Stimulated activated CD4-positive, alpha-beta T cell treated with anti-CD3 and anti-CD28 coated beads, Interleukin-1b, Interleukin-23, amount 100 ng/mL, for 24 hours (primary cell): ENCODE results near the gene TNP2.

ENCODE experiments used
- DNase-seq, 4 experiments: peaks; one replicate each; pipeline ENCODE4 v3.0.0-alpha.2; 2020; ENCODE audit warnings: low read depth in 4 of 4, low spot score in 1 of 4

The TNP2 gene

DNA sequence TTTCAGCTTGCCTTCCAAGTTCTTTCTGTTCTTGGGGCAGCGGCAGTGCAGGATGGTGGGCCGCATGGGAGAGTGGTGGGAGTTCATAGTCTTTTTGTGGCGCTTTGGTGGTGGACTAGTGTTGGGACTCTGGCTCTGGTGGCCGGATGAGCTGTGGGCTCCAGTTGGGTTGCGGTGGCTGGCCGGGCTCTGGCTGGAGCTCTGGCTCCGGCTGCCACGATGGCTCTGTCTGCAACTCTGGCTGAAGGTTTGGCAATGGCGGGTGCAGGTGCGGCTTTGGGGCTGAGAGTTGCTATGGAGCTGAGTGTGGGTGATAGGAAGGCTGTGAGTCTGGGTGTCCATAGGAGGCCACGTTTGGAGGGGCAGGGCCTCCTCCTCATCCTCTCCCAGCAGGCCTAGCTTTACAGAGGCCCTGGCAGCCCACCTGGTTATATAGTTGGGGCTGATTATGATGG, at the start of gene TNP2:
TSS of gene TNP2 (minus strand) at position 405 of the 455 bp plus-strand sequence. CDS start at position 342, 63 bp downstream.
- no peak for DNase-seq

DNA sequence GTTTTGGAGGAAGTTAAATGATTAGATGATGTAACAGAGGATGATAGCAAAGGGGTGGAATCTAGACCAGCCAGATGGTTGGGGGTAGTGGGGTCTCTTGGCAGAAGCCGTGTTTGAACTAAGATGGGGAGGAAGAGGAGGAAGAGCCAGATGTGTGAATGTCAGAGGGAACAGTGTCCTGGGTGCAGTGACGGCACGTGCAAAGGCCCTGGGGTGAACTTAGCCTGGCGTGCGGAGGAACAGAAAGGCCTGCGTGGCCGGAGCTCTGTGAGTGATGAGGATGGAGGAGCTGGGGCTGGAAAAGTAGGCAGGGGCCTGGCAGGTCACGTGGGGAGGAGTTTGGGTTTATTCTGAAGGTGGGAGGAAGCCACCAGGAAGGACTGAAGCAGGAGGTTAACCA, 49.7 kb upstream of the TNP2 start:
- no peak for DNase-seq

DNA sequence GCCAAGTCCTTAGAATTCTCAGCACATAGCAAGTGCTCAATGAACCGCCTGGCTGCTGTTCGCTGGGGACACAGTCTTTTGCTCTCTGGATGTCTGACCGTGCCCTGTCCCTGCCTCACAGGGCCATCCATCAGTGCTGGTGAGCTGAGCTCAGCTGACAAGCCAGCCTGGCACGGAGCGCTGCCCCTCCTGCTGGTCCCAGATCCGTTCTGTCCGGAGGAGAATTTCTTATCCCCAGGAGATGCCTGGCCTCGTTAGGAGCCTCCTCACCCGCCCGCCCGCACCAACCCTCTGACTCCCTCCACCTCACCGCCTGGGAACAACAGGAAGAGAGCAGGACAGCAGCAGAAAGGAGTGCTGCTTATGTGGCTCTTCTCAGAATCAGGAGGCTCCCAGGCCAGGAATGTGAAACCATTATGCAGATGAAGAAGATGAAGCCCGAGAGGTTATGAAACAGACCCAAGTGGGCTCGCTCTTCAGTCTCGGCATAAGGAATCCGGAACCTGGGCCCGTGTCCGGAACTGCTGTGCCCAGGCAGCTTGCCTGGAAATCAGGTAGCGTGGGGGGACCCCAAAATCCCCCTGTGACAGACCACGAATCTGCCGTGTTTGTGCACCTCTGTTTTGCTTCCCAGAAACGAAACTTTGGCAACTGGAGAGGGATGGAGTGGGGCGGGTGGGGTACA, 47.3 kb upstream of the TNP2 start:
- DNase-seq: no peak

DNA sequence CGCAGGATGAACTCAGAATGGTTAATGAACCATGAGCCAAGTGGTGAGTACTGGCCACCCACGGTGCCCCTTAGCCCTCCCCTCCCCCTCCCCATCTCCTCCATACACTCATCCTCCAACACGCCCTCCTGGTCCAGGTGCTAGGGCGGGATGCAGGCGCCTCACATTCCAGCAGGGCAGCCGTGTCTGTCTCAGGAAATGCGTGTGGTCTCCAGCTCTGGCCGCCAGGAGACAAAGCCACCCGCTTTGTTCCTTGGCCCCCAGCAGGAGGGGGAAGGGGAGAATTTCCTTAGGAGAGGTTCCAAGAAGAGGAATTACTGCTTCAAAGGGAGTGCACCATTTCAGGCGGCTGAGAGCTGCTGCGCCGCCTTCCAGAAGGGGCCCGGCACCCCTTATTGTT, 46.4 kb upstream of the TNP2 start:
- no peak for DNase-seq

DNA sequence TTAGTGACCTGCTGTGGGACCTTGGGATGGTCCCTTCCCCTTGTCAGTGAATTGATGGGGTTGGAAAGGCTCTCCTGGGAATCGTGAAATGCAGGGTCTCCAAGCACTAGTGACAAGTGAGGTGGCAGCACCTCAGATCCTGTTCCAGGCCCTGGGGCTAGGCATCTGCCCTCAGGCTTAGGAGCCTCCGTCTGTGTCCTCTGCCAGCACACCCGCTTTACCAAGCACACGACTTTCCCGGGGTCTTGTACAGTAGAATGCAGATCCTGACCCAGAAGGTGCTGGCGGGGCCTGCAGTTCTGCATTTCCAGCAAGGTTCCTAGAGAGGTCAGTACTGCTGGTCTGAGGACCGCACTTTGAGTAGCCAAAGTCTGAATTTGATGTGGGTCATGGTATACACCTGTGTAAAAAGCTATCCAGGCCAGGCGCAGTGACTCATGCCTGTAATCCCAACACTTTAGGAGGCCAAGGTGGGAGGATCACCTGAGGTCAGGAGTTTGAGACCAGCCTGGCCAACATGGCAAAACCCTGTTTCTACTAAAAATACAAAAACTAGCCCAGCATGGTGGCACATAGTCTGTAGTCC, 45.3 kb upstream of the TNP2 start:
- no peak for DNase-seq

DNA sequence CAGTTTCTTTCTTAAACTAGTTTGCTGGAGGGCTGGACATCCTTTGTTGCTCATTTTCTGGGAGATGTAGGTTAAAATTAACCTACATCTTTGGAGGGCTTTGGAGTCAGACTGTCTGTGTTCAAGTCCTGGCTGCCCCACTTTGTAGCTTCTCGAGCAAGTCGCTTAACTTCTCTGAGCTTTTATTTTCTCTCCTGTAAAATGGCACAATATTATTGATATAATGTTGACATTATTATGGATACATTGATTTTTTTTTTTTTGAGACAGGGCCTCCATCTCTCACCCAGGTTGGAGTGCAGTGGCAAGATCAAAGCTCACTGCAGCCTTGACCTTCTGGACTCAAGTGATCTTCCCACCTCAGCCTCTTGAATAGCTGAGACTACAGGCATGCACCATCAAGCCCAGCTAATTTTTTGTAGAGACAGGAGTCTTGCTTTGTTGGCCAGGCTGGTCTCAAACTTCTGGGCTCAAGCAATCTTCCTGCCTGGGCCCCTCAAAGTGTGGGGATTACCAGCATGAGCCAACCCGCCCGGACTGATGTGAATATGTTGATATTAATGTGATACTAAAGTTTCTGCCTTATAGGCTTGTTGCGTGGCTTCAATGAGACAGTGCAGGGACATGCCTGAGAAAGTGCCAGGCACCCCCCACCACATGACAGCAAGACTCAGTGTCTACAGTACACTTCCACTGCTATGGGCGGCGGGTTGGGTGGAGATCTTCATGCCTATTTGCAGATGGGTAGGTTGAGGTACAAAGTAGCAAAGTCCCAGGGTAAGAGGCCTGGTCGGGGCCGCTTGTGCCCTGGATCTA, 44.6 kb upstream of the TNP2 start:
- no peak for DNase-seq

DNA sequence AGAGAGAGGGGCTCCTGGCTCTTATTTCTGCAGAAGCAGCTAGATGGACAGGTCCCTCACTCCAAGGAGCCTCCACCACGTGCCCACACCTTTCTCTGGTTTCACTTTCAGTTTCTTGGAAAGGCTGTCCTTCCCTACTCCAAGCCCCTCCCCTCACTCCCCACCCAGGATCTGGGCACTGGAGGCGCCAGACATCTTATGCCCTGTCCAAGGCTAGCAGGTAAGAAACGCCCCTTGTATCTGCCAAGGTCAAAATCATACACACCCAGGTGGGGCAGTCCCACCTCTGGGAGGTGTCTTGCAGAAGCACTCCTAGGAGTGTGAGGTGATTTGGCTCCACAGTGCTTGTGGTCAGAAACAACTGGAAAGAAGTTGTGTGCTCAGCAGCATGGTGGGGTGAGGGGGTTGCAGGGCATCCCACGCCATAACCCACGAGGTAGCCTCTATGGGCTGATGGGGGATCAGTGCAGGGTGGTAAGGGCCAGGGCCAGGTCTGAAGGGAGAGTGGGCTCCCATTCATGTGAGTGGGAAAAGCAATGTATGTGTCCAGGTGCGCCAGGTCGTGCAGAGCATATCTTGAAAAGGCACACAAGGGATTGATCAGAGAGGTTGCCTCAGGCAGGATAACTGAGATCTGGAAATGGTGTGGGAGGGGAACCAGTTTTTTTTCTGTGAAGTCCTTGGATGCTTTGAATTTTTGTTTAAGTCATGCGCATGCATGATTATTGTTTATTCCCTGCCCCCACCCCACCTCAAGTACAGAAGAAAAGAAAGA, 43.8 kb upstream of the TNP2 start:
- no peak for DNase-seq

DNA sequence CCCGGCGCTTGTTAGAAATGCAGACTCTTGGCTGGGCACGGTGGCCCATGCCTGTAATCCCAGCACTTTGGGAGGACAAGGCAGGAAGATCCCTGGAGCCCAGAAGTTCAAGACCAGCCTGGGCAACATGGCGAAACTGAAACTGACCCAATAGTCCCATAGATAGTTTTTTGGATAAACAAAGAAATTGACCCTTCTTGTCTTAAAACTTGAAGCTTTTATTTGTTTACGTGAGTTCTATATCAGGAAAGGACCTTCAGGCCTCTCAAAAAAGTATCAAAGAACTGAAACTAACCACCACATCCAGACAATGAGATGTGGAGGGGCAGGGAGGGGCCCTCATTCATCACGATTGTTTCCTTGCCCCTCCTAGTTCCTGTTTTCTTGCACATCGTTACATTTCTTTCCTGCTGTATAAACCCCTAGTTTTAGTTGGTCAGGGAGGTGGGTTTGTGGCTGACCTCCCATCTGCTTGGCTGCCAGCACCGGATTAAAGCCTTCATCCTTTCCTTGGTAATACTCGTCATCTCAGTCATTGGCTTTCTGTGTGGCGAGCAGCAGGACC, 42.0 kb upstream of the TNP2 start:
- DNase-seq: no peak

DNA sequence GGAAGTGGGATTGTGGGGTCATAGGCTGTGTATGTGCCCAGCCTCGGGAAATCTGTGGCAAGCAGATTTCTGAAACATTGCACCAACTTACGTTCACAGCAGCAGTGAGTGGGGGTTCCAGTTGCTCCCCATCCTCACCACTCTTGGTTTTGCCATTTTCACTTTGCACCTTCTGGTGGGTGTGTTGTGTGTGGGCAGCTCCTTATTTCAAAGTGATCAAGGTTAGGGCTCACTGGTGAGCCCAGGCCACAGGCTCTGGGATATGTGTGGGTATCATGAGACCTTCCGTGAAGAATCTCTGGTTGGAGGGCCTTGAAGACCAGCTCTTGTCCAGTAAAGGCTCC, 41.5 kb upstream of the TNP2 start:
- DNase-seq: no peak

DNA sequence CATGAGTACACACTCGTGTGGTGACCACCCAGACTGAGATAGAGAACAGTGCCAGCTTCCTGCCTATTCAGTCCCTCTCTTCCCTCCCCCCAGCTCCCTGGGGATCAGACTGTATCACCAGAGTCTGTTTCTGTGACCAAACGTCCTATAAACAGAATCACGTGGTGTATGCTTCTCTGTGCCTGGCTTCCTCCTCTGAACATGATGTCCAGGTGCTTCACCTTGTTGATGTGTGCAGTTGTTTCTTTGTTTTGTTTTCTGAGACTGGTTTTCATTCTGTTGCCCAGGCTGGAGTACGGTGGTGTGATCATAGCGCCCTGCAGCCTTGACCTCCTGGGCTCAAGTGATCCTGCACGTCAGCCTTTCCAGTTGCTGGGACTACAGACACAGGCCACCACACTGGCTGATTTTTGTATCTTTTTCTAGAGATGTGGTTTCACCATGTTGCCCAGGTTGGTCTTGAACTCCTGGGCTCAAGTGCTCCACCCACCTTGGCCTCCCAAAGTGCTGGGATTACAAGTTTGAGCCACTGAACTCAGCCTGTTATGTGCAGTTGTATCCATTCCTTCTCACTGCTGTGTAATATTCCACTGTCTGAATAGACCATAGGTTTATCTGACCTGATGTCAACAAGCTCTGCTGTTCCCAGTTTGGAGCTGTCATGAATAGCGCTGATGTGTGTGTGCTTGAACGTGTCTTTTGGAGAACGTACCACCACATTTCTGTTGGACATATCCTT, 40.9 kb upstream of the TNP2 start:
- no peak for DNase-seq

DNA sequence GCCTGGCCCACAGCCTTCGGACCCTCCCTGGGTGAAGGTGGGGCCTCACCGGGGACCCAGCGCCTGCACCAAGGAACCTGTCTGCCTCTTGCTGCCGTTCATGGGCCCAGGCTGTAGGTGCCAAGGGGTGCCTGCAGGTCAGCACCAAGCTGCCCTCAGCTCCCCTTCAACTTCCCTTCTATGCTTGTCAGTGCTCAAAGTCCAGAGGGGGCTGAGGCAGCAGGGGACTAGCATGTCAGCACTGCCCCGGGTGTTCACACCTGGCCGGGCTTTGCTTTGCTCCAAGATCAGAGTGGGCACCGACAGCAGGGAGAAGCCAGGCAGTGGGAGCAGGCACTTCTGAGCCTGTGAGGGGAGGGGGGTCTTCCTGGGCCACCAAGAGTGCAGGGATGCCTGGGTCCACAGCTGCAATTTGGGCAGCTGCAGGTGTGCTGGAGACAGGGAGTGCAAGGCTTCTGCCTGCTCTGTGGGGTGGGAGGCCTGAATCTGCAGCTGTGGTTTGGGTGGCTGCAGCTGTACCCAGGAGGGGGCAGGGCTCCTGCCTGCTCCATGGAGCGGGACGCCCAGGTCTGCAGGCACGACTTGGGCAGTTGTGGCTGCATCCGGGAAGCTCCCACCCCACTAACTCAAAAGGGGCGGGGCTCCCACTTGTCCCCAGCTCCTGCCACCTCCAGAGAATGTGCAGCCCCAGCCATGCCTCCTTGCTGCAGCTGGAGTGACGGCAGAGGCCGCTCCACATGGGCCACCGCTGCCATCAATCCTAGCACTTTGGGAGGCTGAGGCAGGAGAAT, 39.6 kb upstream of the TNP2 start:
- no peak for DNase-seq

DNA sequence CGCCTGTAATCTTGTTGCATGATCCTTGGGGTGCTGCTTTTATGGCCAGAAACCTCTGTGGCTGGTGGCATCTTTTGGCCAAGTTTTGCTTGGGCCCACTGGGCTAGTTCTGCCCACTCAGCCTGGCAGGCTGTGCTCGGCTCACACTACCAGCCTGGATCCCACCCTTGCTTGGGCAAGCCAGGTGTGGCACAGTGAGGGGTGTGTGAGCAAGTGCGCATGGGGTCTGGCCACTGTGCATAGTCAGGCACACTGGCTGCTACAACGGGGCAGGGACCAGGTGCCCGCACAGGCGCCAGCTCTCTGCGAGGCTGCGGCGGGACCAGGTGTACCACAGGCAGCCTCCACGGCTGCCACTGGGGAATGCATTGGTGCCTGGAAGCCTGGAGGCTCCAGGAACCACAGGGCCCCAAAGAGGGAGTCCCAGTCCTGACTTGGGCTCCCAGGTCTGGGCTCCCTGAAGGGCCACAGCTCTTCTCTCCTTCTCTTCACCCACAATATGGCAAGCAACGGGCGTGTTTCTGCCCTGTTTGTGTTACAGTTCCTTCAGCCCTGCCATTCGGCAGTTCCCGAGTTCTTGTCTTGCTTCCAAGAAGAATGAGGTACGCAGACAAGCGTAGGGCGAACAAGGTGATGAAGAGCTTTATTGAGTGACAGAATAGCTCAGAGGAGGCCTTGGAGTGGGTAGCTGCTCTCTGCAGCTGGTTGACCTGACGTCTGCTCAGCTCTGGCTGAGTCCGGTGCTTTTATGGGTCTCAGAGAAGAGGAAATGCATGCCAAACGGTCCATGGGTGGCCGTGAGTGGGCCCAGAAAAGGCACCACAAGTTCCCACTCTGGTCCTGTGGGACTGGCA, 38.7 kb upstream of the TNP2 start:
- DNase-seq: no peak

DNA sequence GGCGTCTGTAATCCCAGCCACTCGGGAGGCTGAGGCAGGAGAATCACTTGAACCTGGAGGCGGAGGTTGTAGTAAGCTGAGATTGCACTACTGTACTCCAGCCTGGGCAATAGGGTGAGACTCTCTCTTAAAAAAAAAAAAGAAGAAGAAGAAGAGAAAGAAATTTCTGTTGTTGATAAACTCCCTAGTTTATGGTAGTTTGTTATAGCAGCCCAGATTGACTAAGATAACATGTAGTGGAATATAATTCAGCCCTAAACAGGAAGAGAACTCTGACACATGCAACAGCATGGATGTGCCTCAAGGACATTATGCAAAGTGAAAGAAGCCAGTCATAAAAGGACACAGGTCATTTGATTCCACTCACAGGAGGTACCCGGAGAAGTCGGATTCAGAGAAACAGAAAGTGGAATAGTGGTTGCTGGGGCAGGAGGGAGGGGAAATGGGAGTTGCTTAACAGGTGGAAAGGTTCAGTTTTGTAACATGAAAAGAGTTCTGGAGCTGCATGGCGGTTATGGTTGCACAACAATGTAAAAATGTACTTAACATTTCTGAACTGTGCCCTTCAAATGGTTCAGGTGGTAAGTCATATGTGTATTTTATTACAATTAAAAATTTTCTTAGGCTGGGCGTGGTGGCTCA, 38.0 kb upstream of the TNP2 start:
- no peak for DNase-seq

DNA sequence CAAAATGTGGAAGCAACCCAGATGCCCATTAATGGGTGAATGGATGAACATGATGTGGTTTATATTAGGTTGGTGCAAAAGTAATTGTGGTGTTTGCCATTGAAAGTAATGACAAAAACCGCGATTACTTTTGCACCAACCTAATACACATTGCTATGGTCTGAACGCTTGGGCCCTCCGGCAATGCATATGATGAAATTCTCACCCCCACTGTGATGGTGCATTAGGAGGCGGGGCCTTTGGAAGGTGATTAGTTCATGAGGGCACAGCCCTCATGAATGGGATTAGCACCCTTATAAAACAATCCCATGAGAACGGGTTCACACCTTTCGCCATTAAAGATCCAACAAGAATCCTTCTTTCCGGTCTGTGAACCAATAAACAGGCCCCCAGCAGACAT, 37.3 kb upstream of the TNP2 start:
- DNase-seq: no peak

DNA sequence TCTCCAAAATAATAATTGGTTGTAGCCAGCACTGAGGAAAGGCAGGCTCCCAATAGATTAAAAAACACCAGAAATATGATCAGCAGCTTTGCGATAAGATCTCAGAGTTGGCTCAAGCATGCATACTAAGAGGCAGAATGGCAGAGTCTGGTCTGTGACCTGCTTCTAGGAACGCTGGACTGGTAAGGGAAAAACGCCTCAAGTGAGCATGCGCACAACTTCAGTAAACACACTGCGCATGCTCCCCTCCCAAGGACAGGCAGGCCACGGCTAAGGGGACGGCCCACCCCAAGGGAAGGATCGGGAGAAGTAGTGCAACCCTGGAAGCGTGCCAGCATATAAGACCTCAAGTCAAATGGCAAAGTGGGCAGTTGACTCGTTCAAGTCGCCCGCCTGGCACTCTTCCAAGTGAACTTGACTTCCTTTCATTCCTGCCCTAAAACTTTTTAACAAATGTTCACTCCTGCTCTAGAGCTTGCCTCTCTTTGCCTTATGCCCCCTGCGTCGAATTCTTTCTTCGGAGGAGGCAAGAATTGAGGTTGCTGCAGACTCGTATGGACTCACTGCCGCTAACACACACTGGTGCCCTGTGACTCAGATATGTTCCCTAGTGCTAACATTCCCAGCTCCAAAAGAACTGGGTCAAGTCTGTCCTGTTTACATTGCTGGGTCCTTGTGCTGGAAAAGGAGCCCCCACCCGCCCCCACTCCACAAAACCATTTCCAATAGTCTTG, 34.4 kb upstream of the TNP2 start:
- no peak for DNase-seq

DNA sequence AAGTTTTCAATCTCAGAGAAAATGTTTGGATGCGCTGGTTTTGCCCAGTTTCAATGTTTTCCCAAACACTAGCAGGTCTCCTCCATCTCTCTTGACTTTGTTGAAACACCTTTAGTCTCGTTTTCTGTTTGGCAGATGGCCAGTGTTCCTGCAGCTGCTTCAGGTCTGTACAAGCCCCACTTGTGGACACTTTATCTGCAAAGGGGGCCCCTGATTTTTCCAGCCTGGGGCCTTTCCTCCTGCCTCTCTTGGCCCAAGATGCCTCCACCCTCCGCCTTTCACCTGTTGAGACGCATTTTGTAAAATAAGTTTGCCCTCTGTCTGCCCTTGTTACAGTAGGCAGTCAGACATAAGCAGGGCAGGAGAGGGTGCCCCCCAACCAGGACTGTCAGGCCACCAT, 33.9 kb upstream of the TNP2 start:
- no peak for DNase-seq

DNA sequence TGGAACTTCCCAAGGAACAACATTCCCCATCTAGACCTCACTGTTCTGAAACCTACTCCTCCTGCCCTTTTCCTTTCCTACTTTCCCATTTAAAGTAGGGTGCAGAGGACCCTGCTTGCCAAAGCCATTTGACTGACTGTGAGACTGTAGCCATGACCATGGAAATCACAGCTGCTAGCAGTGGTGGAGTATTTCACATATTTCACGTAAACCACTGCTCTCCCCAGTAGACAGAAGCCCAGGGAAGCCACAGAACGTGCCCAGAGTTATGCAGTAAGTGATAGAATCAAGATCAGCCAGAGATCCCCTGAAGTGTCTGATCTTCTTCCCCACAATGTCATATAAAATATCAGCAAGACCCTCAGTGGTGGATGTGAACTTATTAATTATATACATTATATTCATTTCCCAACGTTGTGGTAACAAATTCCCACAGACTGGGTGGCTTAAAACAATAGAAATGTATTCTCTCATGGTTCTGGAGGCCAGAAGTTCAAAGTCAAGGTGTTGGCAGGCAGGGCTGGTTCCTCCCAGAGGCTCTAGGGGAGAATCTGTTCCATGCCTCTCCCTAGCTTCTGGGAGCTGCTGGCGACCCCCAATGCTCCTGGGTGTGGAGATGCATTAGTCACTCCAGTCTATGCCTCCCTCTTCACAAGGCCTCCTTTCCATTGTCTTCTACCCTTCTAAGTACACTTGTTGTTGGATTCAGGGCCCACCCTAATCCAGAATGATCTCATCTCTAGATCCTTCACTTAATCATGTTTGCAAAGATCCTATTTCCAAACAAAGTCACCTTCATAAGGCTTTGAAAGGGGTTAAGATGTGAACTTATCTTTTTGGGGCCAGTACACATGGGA, 32.7 kb upstream of the TNP2 start:
- DNase-seq: no peak
